GM21526 (cell line): ENCODE data around the gene DIS3L2.

Experiments
- ATAC-seq: cut with Tn5 transposase; IDR thresholded peaks from one replicate; pipeline ENCODE4 v1.9.1; 2021; ENCODE audit warnings: moderate library complexity; ENCODE audit not compliant: unreplicated experiment, low FRiP score

The DIS3L2 gene

DNA sequence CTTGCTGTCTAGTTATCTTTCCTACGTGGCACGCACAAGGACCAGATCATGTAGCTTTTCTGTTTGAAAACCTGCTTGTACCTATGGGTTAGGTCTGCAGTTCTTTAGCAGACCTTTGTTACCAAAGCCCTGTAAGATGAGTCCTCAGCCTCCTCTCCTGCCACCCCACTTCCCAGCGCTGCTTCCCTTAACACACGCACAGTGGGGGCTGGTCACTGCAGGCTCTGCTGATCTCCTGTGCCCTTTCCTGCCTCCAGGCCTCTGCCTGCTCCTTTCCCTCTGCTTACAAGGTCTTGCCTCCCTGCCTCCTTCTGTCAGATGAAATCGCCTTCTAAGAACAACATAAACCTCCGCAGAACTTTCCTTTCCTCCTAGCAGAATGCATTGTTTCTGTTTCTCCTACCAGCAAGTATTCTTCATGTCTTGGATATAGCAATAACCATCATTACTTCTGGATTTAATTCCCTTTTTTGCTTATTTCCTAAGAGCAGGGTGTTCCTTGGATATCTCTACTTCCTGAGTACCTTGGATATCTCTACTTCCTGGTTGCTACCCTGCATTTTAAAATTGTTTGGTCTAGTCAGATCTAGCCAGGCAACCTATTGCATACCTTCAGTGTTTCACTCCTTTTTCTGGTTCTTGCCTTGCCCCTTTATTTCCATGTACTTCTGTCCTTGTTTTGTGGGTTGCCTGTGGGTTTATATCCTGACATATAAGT lies 257.4 kb downstream of the DIS3L2 start:
- ATAC-seq = no peak

- no peak for ATAC-seq
Measured at GRCh38 chr2:232219496-232219870, 258.0 kb downstream of the DIS3L2 start.

DNA sequence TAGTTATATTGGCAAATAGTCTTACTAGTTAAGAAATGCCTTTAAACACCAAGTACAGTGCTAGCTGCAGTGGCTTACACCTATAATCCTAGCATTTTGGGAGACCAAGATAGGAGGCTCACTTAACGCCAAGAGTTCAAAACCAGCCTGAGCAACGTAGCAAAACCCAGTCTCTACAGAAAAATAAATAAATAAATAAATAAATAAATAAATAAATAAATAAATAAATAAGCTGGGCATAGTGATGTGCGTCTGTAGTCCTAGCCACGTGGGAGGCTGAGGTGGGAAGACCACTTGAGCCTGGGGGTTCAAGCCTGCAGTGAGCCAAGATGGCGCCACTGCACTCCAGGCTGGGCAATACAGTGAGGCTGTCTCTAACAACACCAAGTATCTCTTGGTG lies 258.4 kb downstream of the DIS3L2 start:
- no peak for ATAC-seq

- ATAC-seq = no peak
Measured at GRCh38 chr2:232225429-232225828, 263.9 kb downstream of the DIS3L2 start.

DNA sequence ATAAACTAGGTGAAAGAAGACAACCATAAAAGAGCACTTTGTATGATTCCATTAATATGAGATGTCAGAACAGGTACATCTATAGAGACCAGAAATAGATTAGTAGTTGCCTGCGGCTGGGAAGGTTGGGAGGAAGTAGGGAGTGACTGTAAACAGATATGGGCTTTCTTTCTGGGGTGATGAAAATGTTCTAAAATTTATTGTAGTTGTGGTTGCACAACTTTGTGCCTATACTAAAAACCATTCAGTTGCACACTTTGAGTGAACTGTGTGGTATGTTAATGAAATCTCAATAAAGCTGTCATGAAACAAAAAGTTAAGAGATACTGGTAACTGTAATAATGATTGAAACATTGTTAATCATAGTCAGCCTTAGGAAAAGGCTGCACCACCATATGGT lies 264.4 kb downstream of the DIS3L2 start:
- ATAC-seq = no peak

DNA sequence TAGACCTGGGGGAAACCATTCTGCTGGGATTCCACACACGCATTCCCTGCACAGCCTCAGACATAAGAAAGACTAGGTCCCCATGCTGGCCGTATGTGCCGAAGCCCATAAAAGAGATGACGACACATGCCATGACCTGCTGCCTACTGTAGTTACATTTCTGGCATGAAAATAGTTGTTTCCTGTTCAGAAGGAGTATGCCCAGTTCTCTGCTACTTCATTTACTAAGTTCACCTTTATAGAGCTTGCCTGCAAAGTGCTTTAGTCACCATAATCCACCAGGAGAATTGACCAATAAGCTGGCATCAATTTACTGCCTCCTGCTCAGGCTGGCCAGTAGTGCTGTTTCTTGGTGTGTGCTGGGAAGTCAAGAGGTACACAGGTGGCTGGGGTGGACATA lies 266.8 kb downstream of the DIS3L2 start:
- ATAC-seq = no peak

DNA sequence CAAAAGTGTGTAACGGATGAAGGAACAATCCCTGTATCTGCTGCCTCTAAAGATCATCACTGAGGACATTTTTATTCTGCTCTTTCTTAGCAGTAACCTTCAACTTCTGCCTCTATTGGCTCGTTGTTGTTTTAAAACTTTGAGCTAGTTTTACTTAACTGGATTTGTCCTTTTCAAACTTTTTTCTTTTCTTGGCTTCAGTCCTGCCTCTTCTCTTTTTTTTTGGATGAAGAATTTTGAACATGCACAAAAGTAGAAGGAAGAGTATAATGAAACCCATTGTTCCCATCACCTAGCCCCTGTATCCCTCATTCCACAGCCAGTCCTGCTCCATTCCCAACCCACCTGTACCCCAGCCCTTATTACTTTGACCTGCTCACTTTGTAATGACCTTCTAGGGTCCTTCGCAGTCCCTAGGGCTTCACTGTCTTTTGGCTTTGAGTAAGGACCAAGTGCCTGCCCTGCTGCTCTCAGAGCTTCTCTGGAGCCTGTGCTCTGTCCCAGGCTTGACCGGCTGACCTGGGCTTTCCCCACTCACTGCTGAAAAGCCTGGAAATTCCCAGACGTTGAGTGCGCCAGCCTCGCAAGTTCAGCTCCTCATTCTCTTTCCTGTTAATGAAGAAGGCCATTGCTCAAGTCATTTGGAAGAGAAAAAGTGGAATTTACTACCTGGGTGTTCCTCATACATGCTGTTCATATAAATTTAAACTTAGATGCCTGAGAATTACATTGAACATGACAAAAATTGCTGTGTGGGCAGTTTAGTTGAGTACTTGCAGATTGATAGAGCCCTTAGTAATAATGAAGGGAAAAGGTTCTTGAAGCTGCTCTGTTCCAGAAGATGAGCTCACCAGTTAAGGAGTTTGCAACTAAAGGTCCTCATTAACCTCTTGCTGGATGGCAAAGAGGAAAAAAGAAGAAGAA lies 267.7 kb downstream of the DIS3L2 start:
- ATAC-seq = no peak

DNA sequence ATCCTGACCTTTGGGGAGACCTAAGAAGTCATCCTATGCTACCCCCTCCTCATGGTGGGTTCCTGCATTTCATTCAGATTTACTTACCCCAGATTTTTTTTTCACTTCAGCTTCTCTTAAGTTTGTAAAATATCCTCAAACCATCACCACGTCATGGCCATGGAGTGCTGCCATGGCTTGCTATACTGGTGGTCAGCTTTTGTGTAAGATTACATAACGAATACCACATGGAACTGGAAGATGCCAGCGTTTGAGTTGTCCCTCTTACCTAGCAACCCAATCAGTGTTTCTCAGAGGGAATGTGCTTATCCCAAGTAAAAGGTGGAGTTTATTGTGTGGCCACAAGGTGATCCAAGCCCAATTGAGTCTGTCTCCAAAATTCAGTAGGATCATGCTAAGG lies 268.4 kb downstream of the DIS3L2 start:
- ATAC-seq = no peak

DNA sequence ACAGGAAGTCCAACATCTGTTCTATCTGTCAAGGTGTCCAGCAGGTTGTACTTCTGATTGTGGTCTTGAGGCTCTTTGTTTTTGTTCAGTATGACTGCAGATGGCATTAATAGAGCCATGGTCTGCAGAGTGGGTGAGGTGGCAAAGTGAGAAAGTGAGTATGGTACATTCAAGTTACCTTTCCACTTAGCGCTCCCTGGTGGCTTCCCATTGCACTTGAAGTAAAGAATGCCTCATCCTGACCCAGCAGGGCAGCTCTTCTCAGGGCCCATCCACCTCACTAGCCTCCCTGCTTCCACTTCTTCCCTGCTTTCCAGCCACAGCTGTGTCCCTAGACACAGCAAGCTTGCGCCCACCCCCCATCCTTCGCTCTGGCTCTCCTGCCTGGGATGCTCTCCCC lies 269.0 kb downstream of the DIS3L2 start:
- no peak for ATAC-seq

GRCh38 chr2:232231554-232231953 lies 270.0 kb downstream of the DIS3L2 start:
- ATAC-seq = no peak

GRCh38 chr2:232232915-232233314 lies 271.4 kb downstream of the DIS3L2 start:
- no peak for ATAC-seq

DNA sequence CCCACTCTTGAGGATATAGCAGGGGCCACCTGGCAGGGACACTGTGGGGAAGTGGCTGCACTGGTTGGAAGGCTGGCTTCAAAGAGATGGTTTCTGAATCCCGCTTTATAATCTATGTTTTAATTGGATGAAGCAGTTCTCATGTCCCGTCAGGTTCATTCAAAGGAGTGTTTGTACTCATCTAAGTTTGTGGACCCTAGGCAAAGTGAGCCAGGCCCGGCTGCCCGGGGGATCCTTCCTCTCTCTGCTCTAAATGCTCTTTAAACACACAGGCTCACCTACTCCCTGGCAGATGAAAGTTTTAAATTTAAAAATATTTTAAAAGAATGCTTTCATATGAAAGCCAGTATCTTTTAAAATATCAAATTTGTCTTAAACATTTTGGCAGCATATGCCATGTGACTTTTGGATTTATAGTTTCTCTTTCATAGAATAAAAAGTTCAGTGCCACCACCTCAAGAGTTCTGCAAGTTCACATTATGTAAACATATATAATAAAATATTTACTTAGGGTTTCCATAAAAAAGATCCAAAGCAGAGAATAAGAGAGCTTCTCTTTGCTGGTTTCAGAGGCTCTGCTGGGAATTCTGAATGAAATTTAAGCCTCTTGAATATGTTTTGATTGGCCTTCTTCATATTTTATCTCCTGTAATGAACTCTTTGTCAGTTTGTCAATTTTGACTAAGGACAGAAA lies 273.6 kb downstream of the DIS3L2 start:
- no peak for ATAC-seq

DNA sequence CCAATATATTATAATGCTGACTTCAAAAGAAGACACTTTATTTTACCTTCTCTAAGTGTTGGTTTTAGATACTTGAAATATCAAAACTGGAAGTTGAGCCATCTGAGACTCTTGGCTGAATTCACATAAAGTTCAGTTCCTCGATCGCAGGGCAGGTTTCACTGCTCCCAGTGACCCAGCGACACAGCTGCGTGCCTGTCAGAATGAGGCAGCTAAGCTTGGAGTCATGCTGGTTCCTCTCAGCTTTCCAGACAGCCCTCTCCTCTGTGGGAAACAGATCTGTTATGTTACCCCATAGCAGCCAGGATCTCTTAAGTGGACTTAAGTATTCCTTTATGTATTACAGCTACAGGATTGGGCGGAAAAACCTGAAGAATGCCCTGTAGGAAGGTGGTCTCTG lies 274.2 kb downstream of the DIS3L2 start:
- no peak for ATAC-seq

DNA sequence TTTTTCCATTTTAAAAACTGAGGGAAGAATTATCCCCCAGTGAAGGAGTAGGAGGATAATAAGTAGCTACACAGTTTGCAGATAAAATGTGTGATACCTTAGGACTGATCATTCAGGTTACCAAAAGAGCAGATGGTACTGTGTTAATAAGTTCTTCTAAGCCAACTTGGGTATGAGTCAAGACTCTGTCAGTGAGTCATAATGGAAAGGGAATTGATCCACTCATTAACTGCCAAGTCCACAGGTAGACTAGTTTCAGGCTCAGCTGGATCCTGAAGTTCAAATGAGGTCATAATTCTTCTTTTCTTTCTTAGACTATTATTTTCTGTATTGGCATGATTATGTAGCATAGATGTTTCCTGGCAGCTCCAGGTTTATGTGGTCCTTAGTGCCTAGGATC lies 274.7 kb downstream of the DIS3L2 start:
- peak; percentile 89 for ATAC-seq

DNA sequence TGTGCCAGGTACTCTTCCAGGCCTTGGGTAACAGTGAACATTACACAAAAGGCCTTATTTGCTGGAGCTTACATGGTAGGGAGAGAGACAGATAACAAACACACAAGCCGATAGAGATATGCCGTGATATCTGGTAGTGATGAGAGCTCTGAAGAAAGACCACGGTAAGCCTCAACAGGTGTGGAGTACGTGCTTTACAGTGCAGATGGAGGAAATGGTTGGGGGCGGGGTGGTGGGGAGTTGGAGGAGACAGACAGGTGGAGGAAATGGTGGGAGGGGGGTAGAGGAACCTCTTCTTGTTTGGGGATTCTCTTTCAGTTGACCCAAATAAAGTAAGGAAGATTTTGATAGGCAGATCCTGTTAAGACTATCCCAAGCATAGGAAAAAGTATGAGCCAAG lies 276.0 kb downstream of the DIS3L2 start:
- ATAC-seq = no peak

DNA sequence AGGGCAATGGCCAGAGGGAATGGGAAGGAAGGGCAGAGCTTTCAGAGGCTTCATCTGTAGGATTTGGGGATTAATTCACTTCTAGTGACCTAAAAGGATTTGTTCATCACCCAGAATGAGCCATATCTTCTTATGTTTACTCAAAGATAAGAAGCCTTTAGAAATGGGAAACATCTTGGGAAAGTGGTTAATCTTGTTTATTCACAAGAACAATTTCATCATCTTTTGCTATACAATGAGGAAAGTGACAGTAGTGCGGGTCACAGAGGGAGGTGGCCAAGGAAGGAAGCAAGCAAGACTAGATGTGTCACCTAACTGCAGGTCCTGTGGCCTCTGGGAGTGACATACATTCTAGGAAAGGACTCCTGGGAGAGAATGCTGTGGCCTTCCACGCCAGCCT lies 276.6 kb downstream of the DIS3L2 start:
- no peak for ATAC-seq

DNA sequence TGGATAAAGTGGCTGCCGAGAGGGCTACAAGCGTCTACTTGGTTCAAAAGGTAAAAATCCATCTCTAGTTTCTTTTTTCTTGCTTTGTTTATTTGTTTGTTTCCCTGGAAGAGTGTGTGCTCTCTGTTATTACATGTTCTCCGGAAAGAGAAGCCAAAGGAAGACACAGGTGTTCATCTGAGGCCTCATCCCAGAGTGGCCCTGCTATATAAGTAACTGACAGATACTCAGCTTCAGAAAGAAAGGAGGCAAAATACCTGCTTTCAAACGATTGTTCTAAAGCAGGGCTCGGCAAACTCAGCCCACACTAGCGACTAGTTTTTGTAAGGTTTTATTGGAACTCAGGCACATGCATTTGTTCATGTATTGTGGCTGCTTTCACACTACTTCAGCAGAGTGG lies 277.1 kb downstream of the DIS3L2 start:
- no peak for ATAC-seq

DNA sequence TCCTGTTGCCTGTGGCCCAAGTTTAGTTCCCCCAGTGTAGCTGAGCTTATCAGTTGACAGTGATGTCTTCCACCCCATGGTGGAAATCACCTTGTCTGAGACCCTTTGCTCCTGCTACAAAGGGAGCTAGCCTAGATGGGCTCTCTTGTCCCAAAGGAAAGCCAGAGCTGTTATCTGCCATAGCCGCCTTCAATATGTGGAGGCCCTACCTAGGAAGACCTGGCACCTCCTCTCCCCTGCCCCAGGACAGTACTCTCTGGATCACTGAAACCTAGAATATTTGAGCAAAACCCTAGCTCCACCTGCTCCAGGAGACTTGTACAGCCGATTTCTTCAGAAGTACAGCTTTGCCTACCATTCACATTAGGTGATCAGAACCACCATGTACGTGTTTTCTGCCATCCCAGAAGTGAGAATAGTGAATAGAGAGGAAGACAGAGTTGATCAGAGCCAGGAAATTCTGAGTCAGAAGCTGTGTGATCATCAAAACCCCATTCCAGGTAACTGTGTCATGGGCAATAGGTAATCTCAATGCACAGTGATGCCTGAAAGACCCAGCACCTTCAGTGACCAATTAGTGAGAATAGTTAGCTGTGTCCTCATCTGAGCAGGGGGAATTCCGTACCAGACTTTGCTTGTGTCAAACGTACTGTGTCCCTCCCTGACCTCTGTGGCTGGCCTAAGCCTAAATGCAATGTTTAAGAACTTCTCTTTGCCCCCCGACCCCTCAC lies 278.6 kb downstream of the DIS3L2 start:
- no peak for ATAC-seq

GRCh38 chr2:232240906-232241305 lies 279.4 kb downstream of the DIS3L2 start:
- no peak for ATAC-seq

DNA sequence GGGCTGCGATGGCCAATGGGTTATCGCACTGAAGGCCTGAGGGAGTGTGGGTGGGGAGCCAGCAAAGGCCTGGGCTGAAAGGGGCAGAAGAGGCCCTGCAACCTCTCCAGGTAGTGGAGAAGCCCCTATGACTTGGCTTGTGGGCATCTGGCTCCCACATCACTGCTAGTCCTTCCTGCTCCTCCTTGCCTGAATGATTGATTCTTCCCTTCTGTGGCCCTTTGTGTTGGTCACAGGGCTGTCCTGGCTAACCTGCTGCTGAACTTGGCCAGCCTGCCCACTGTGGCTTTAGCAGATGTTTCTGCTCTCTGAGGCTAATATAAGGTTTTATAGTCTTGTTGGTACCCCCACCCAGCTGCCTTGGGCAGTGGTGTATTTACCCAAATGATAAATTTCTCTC lies 280.8 kb downstream of the DIS3L2 start:
- ATAC-seq = no peak

GRCh38 chr2:232245111-232245510 lies 283.6 kb downstream of the DIS3L2 start:
- ATAC-seq = no peak
